Measurements from ENCODE around the gene SPAG16. TPM values are rescaled to one million over a fixed set of nuclear protein-coding genes. Genes with fewer than 3 reads are reported as not detected.

Gene SPAG16
- total RNA-seq, 4 donors from 2014 or later: 25.5 to 42.7 (median 27.8) TPM

DNA sequence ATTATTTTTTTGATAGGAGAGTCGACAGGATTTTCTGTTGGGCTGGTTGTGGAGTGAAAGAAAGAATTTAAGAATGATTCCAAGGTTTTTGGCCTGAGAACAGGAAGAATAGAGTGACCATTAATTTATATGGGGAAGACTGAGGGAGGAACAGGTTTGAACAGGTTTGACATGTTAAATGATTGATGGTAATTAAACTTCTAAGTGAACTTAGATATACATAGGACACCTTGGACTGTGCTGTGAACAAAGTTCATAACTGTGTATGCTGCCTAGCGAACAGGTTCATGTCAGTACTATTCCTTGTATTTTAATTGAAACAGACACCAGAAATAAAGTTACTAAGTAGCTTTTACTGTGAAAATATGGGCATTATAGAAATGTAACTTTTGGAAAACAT lies 212.0 kb downstream of the SPAG16 start:
- 69 to 81% methylated on average over 2 of the region's 2 CpGs for WGBS, 2 donors

GRCh38 chr2:213500881-213501280 lies 216.6 kb downstream of the SPAG16 start:
- no peak for TF ChIP-seq POLR2A (IDR thresholded peaks at IDR 0.05)
- TF ChIP-seq, protein P1, sequence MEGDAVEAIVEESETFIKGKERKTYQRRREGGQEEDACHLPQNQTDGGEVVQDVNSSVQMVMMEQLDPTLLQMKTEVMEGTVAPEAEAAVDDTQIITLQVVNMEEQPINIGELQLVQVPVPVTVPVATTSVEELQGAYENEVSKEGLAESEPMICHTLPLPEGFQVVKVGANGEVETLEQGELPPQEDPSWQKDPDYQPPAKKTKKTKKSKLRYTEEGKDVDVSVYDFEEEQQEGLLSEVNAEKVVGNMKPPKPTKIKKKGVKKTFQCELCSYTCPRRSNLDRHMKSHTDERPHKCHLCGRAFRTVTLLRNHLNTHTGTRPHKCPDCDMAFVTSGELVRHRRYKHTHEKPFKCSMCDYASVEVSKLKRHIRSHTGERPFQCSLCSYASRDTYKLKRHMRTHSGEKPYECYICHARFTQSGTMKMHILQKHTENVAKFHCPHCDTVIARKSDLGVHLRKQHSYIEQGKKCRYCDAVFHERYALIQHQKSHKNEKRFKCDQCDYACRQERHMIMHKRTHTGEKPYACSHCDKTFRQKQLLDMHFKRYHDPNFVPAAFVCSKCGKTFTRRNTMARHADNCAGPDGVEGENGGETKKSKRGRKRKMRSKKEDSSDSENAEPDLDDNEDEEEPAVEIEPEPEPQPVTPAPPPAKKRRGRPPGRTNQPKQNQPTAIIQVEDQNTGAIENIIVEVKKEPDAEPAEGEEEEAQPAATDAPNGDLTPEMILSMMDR (IDR thresholded peaks at IDR 0.05): no peak
- TF ChIP-seq EP300 (IDR thresholded peaks at IDR 0.05): no peak
- DNase-seq (ENCODE audit: low spot score in 2 of 2): no peak
- H3K27me3 ChIP-seq: no peaks in the 10 kb centered on the region
- H3K4me3 ChIP-seq: no peak overlapping the region
- no peaks in the 10 kb centered on the region for H3K36me3 ChIP-seq
- WGBS, 2 donors: 86 to 90% methylated on average over 1 of the region's 1 CpG
- no peaks in the 10 kb centered on the region for H3K9me3 ChIP-seq
- H3K27ac ChIP-seq: no peak overlapping the region
- no peaks in the 10 kb centered on the region for H3K4me1 ChIP-seq

More for the DNA sequence above, 212.0 kb downstream of the SPAG16 start:
- DNase-seq (ENCODE audit: low spot score in 2 of 2): no peak
- Histone ChIP-seq H3K27ac (no peak overlapping the region), H3K4me1 (no peaks in the 10 kb centered on the region), H3K36me3 (no peaks in the 10 kb centered on the region), H3K27me3 (no peaks in the 10 kb centered on the region), H3K9me3 (no peaks in the 10 kb centered on the region), H3K4me3 (no peak overlapping the region)
- TF ChIP-seq POLR2A (IDR thresholded peaks at IDR 0.05) (no peak), EP300 (IDR thresholded peaks at IDR 0.05) (no peak)
- TF ChIP-seq, protein P1 (IDR thresholded peaks at IDR 0.05): no peak

DNA sequence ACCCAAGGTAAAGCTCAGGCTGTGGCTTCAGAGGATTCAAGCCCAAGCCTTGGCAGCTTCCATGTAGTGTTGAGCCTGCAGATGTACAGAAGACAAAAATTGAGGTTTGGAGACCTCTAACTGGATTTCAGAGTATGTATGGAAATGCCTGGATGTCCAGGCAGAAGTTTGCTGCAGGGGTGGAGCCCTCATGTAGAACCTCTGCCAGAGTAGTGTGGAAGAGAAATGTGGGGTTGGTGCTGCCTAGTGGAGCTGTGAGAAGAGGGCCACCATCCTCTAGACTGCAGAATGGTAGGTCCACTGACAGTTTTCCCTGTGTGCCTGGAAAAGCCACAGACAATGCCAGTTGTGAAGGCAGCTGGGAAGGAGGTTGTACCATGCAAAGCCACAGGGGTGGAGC lies 239.9 kb downstream of the SPAG16 start:
- Histone ChIP-seq H3K4me3 (no peak overlapping the region), H3K36me3 (no peaks in the 10 kb centered on the region), H3K9me3 (peaks cover 0 to 28% (median 3%) of the 10 kb centered on the region in 4 donors), H3K27me3 (no peaks in the 10 kb centered on the region), H3K4me1 (no peaks in the 10 kb centered on the region), H3K27ac (no peak overlapping the region)
- DNase-seq (ENCODE audit: low spot score in 2 of 2): no peak
- TF ChIP-seq POLR2A (IDR thresholded peaks at IDR 0.05): no peak
- TF ChIP-seq, protein P1 (IDR thresholded peaks at IDR 0.05): no peak
- TF ChIP-seq EP300 (IDR thresholded peaks at IDR 0.05): no peak

GRCh38 chr2:213537579-213537978 lies 253.3 kb downstream of the SPAG16 start:
- TF ChIP-seq, protein P1 (IDR thresholded peaks at IDR 0.05): no peak
- TF ChIP-seq POLR2A (IDR thresholded peaks at IDR 0.05) (no peak), EP300 (IDR thresholded peaks at IDR 0.05) (no peak)
- H3K27me3 ChIP-seq: no peaks in the 10 kb centered on the region
- no peak for DNase-seq (ENCODE audit: low spot score in 2 of 2)
- H3K36me3 ChIP-seq: no peaks in the 10 kb centered on the region
- H3K9me3 ChIP-seq: no peaks in the 10 kb centered on the region
- H3K27ac ChIP-seq: no peak overlapping the region
- H3K4me3 ChIP-seq: no peak overlapping the region
- H3K4me1 ChIP-seq: no peaks in the 10 kb centered on the region
- 82 to 83% methylated on average over 1 of the region's 1 CpG for WGBS, 2 donors

GRCh38 chr2:213544940-213545339 lies 260.7 kb downstream of the SPAG16 start:
- Histone ChIP-seq H3K4me3 (no peak overlapping the region), H3K36me3 (no peaks in the 10 kb centered on the region), H3K27ac (no peak overlapping the region), H3K9me3 (no peaks in the 10 kb centered on the region), H3K4me1 (no peaks in the 10 kb centered on the region), H3K27me3 (no peaks in the 10 kb centered on the region)
- no peak for TF ChIP-seq EP300 (IDR thresholded peaks at IDR 0.05)
- TF ChIP-seq, protein P1 (IDR thresholded peaks at IDR 0.05): no peak
- no peak for TF ChIP-seq POLR2A (IDR thresholded peaks at IDR 0.05)
- no peak for DNase-seq (ENCODE audit: low spot score in 2 of 2)
- WGBS, 2 donors: 73 to 91% methylated on average over 1 of the region's 1 CpG

Measured in tibial nerve (tissue), 4 donors.